Stomach (tissue), 9 donors: ENCODE measurements around the gene CNN1. TPM values are rescaled to one million over a fixed set of nuclear protein-coding genes. Genes with fewer than 3 reads are reported as not detected.

Source experiments
- DNase-seq, 2 donors: peaks; one replicate each; pipeline versions ENCODE4 v3.0.0 to v3.0.0-alpha.2; 2013 to 2019
- H3K27ac ChIP-seq, 5 donors: fragments of 200-600 bp in 4 of 5; sonication (generic) in 4 of 5; one replicate each; pipeline ENCODE4 v1.5.1; 2013 to 2019; ENCODE audit warnings: mild to moderate bottlenecking in 1 of 5, moderate library complexity in 1 of 5
- H3K27me3 ChIP-seq, 3 donors: fragments of 200-600 bp; sonication (generic); one replicate each; pipeline ENCODE4 v1.5.1; 2017 to 2019; ENCODE audit warnings: mixed run types in 1 of 3
- H3K36me3 ChIP-seq, 4 donors: fragments of 200-600 bp; sonication (generic); 1 replicate in 3 of 4; 2 replicates in 1 of 4; pipeline ENCODE4 v1.5.1; 2016 to 2019
- H3K4me1 ChIP-seq, 4 donors: fragments of 200-600 bp; sonication (generic); one replicate each; pipeline ENCODE4 v1.5.1; 2016 to 2019
- H3K4me3 ChIP-seq, 4 donors: fragments of 200-600 bp; sonication (generic) in 3 of 4; one replicate each; pipeline ENCODE4 v1.5.1; 2016 to 2019; ENCODE audit warnings: mild to moderate bottlenecking in 1 of 4
- H3K9me3 ChIP-seq, 4 donors: fragments of 200-600 bp; sonication (generic); one replicate each; pipeline ENCODE4 v1.5.1; 2016 to 2019
- CTCF ChIP-seq, 7 experiments: fragments of 450-650 bp in 4 of 7; fragments of 200-600 bp in 3 of 7; sonication (generic) in 3 of 7; IDR thresholded peaks; one replicate each; pipeline ENCODE4 v1.5.1; 2016 to 2019; ENCODE audit warnings: antibody characterized with exemption in 7 of 7, control low read depth in 2 of 7, mild to moderate bottlenecking in 1 of 7
- EP300 ChIP-seq: sonication (generic); formaldehyde crosslinking; IDR thresholded peaks from one replicate; pipeline ENCODE4 v1.6.1; 2017; ENCODE audit warnings: antibody characterized with exemption
- POLR2A ChIP-seq, 4 donors: fragments of 450-650 bp; IDR thresholded peaks; one replicate each; pipeline ENCODE4 v1.6.1; 2016; ENCODE audit warnings: antibody characterized with exemption in 4 of 4, control low read depth in 2 of 4, mild to moderate bottlenecking in 1 of 4, moderate library complexity in 1 of 4
- POLR2AphosphoS5 ChIP-seq, 3 donors: sonication (generic); formaldehyde crosslinking; IDR thresholded peaks; one replicate each; pipeline ENCODE4 v1.6.1; 2016; ENCODE audit warnings: antibody characterized with exemption in 3 of 3
- WGBS, 5 donors: extraction: QIAGEN DNeasy Blood & Tissue Kit in 3 of 5; methylation state at CpG; one replicate each; pipeline versions ENCODE4 v1.1.5 to v1.1.7; 2013 to 2018; 5-methylcytosine and 5-hydroxymethylcytosine counted together
- intact Hi-C: fragments of 100-400 bp; cut with DNase I; formaldehyde crosslinking; loops from one replicate; pipeline ENCODE4 v1.15.1; 2023; ENCODE audit warnings: low total_unique reads
- polyA plus RNA-seq, 3 donors: library from polyadenylated mRNA; stranded (reverse); fragments of 200-250 nt; gene quantifications; one replicate each; pipeline ENCODE4 v1.2.3, GENCODE V29; 2013
- total RNA-seq, 5 donors: library from RNA; depleted of rRNA; stranded (reverse); fragments of >200 nt; gene quantifications; one replicate each; pipeline versions ENCODE4 v1.1.0 to v1.2.3, GENCODE V29; 2014 to 2016
- donor health status: healthy with polysubstance abuse.
- donor health status: Bipolar disorder and iron deficiency.
- donor health status: healthy.

The CNN1 gene
- total and polyA plus RNA-seq, 8 donors: 70.2 to 1,183 (median 546) TPM

DNA sequence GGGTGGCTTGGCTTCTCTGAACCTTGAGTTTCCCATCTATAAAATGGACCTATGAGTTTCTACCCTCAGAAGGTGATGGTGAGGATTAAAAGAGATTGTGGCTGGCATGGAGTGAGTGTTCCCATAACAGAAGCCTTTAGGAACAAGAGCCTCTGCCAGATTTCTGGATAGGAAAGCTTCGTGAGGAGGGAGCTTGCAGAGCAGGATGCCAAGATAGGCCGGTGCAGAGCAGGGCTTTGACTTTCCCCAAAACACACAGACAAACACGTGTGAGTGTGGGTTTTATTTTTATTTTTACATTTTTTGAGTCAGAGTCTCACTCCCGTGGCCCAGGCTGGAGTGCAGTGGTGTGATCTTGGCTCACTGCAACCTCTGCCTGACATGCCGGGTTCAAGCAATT lies 3.7 kb upstream of the CNN1 start:
- no peaks in the 10 kb centered on the region for H3K9me3 ChIP-seq
- H3K4me1 ChIP-seq: peaks cover 7 to 35% (median 24%) of the 10 kb centered on the region in 4 donors
- H3K27ac ChIP-seq: peak overlapping the region in 4 of 5 donors; percentile 78 to 95 (median 82)
- intact Hi-C loops: no loop called here
- no peak overlapping the region for H3K4me3 ChIP-seq
- H3K27me3 ChIP-seq: peaks cover 4 to 14% (median 9%) of the 10 kb centered on the region in 3 donors
- no peaks in the 10 kb centered on the region for H3K36me3 ChIP-seq
- 47 to 63% (median 60%) methylated on average over 5 of the region's 5 CpGs for WGBS, 5 donors
- no peak for DNase-seq
- TF ChIP-seq POLR2A (IDR thresholded peaks at IDR 0.05) (no peak), POLR2AphosphoS5 (IDR thresholded peaks at IDR 0.05) (no peak), CTCF (IDR thresholded peaks at IDR 0.05) (no peak), EP300 (no peak)

GRCh38 chr19:11535792-11536595 lies 2.7 kb upstream of the CNN1 start:
- intact Hi-C loops: no loop called here
- WGBS, 5 donors: 12 to 21% (median 14%) methylated on average over 30 to 54 of the region's 54 CpGs

DNA sequence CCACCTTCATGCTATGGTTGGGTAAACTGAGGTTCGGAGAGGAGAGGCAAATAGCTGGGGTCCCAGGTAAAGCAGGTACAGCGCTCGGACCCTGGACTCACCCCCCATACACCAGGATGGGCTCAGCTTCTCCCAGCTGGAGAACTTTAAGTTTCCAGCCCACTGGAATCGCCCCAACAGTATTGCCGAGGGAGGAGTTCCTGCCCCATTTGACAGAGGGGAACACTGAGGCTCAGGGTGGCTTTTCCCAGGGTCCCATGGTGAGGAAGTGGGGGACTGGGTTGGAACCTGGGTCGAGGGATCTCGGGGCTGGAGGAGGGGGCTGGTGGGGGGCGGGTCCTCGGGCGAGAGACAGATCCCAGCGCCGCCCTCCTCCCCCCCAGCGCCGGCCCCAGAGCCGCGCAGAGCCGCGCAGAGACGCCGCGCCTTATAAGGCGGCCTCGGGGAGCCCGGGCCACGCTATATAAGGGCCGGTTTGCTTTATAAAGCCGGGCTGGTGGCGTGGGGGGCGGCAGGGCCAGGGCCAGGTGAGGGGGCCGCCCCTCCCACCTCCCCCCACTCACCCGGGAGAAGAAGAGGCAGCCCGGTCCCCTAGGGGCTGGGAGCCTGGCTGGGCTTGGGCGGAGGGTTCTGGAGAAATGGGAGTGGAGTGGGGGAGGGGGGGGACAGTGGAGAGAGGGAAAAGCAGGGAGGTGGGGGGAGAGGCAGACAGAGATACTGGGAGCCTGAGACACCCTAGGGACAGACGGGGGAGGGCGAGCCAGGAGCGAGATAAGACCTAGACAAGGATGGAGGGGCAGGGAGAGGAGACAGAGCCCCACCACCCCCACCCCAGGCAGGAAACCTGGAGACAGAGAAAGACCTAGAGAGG lies 1.1 kb downstream of the CNN1 start:
- peaks cover 7 to 28% (median 23%) of the 10 kb centered on the region in 4 donors for H3K4me1 ChIP-seq
- peaks cover 0 to 5% (median 0%) of the 10 kb centered on the region in 4 donors for H3K36me3 ChIP-seq
- peaks cover 4 to 25% (median 17%) of the 10 kb centered on the region in 3 donors for H3K27me3 ChIP-seq
- peak overlapping the region; percentile 41 to 95 (median 82) for H3K27ac ChIP-seq
- intact Hi-C loops: no loop called here
- no peaks in the 10 kb centered on the region for H3K9me3 ChIP-seq
- WGBS, 5 donors: 10 to 21% (median 12%) methylated on average over 8 to 36 of the region's 36 CpGs
- peak overlapping the region; percentile 39 to 51 (median 46) for H3K4me3 ChIP-seq
- TF ChIP-seq POLR2AphosphoS5 (IDR thresholded peaks at IDR 0.05) (peak in 1 of 3 donors; percentile 42), EP300 (no peak), POLR2A (IDR thresholded peaks at IDR 0.05) (no peak), CTCF (IDR thresholded peaks at IDR 0.05) (no peak)
- peak in 1 of 2 donors; percentile 85 for DNase-seq

More at GRCh38 chr19:11535792-11536595, 2.7 kb upstream of the CNN1 start:
- no peaks in the 10 kb centered on the region for H3K36me3 ChIP-seq
- DNase-seq: peak; percentile 91 to 96
- H3K27ac ChIP-seq: peak overlapping the region; percentile 4 to 95 (median 81)
- peaks cover 7 to 25% (median 23%) of the 10 kb centered on the region in 4 donors for H3K4me1 ChIP-seq
- TF ChIP-seq CTCF (IDR thresholded peaks at IDR 0.05) (peak in 5 of 7 experiments; percentile 56 to 96 (median 91)), POLR2A (IDR thresholded peaks at IDR 0.05) (peak in 1 of 4 donors; percentile 16), POLR2AphosphoS5 (IDR thresholded peaks at IDR 0.05) (peak in 2 of 3 donors; percentile 45 to 63), EP300 (peak; percentile 59)
- H3K4me3 ChIP-seq: peak overlapping the region; percentile 22 to 42 (median 29)
- no peaks in the 10 kb centered on the region for H3K9me3 ChIP-seq
- H3K27me3 ChIP-seq: peaks cover 4 to 25% (median 17%) of the 10 kb centered on the region in 3 donors

- intact Hi-C loops: no loop called here
- no peaks in the 10 kb centered on the region for H3K9me3 ChIP-seq
- H3K36me3 ChIP-seq: peaks cover 0 to 5% (median 0%) of the 10 kb centered on the region in 4 donors
- peaks cover 4 to 25% (median 17%) of the 10 kb centered on the region in 3 donors for H3K27me3 ChIP-seq
- H3K27ac ChIP-seq: peak overlapping the region in 4 of 5 donors; percentile 81 to 95 (median 84)
- H3K4me3 ChIP-seq: peak overlapping the region in 3 of 4 donors; percentile 44 to 51 (median 47)
- no peak for DNase-seq
- peaks cover 0 to 21% (median 17%) of the 10 kb centered on the region in 4 donors for H3K4me1 ChIP-seq
- TF ChIP-seq POLR2A (IDR thresholded peaks at IDR 0.05): no peak
- no peak for TF ChIP-seq CTCF (IDR thresholded peaks at IDR 0.05)
- no peak for TF ChIP-seq EP300
- TF ChIP-seq POLR2AphosphoS5 (IDR thresholded peaks at IDR 0.05): no peak
- WGBS, 5 donors: 39 to 78% (median 60%) methylated on average over 4 to 5 of the region's 5 CpGs
These were observed 2.0 kb downstream of the CNN1 start for GRCh38 chr19:11540645-11541044.
